ENCODE measurements around the gene U2AF1L4. TPM values are rescaled to one million over a fixed set of nuclear protein-coding genes. Genes with fewer than 3 reads are reported as not detected.

The U2AF1L4 gene
- total RNA-seq, 2 experiments from 2014 or later, result 16.1 to 35.2 TPM

- POLR2A ChIA-PET, result no interaction called here
- H3K4me2 ChIP-seq (ENCODE audit: low read length), result no peak overlapping the region
- no peaks in the 10 kb centered on the region for H3K9me2 ChIP-seq (ENCODE audit: insufficient read depth, low read length)
- H3K36me3 ChIP-seq (ENCODE audit: insufficient read depth, low read length), result peaks cover 29% of the 10 kb centered on the region
- H3K4me3 ChIP-seq (ENCODE audit: low read depth, low read length, poor library complexity, severe bottlenecking), result no peak overlapping the region
- CTCF ChIA-PET (ENCODE audit: unreplicated experiment), result no interaction called here
- no peaks in the 10 kb centered on the region for H3K9me3 ChIP-seq (ENCODE audit: low read length)
- no peak for TF ChIP-seq EZH2phosphoT487 (IDR thresholded peaks at IDR 0.05; ENCODE audit: borderline replicate concordance, low read depth, low read length)
- TF ChIP-seq CTCF (conservative IDR thresholded peaks at IDR 0.05; ENCODE audit: low read length), result no peak
- no peak overlapping the region for H3K27ac ChIP-seq (ENCODE audit: low read depth, low read length, poor library complexity, severe bottlenecking)
- no TSS peak for BruUV-seq (replicated peaks)
- H2AFZ ChIP-seq (ENCODE audit: low read length), result no peak overlapping the region
- H3K4me1 ChIP-seq (ENCODE audit: insufficient read depth, low read length, poor library complexity, severe bottlenecking), result no peaks in the 10 kb centered on the region
- DNase-seq (ENCODE audit: low spot score), result no peak
- H3K79me2 ChIP-seq (ENCODE audit: insufficient read depth, low read depth, low read length), result no peaks in the 10 kb centered on the region
- H4K20me1 ChIP-seq (ENCODE audit: insufficient read depth, low read length), result no peaks in the 10 kb centered on the region
- intact Hi-C loops (cut with micrococcal nuclease; ENCODE audit: unreplicated experiment), result no loop called here
Measured at GRCh38 chr19:35768082-35768421, 22.8 kb upstream of the U2AF1L4 start.

- Histone ChIP-seq H3K79me2 (ENCODE audit: insufficient read depth, low read depth, low read length) (no peaks in the 10 kb centered on the region), H3K9me3 (ENCODE audit: low read length) (no peaks in the 10 kb centered on the region), H4K20me1 (ENCODE audit: insufficient read depth, low read length) (no peaks in the 10 kb centered on the region), H3K9me2 (ENCODE audit: insufficient read depth, low read length) (no peaks in the 10 kb centered on the region), H3K4me2 (ENCODE audit: low read length) (no peak overlapping the region), H3K27ac (ENCODE audit: low read depth, low read length, poor library complexity, severe bottlenecking) (no peak overlapping the region), H3K4me1 (ENCODE audit: insufficient read depth, low read length, poor library complexity, severe bottlenecking) (no peaks in the 10 kb centered on the region), H3K4me3 (ENCODE audit: low read depth, low read length, poor library complexity, severe bottlenecking) (no peak overlapping the region), H2AFZ (ENCODE audit: low read length) (no peak overlapping the region), H3K36me3 (ENCODE audit: insufficient read depth, low read length) (peaks cover 30% of the 10 kb centered on the region)
- no peak for DNase-seq (ENCODE audit: low spot score)
- intact Hi-C loops (cut with micrococcal nuclease; ENCODE audit: unreplicated experiment), result no loop called here
- TF ChIP-seq CTCF (conservative IDR thresholded peaks at IDR 0.05; ENCODE audit: low read length), result no peak
- no peak for TF ChIP-seq EZH2phosphoT487 (IDR thresholded peaks at IDR 0.05; ENCODE audit: borderline replicate concordance, low read depth, low read length)
- POLR2A ChIA-PET, result no interaction called here
- no TSS peak for BruUV-seq (replicated peaks)
- CTCF ChIA-PET (ENCODE audit: unreplicated experiment), result no interaction called here
Measured at GRCh38 chr19:35767288-35768081, 22.3 kb upstream of the U2AF1L4 start.

- Histone ChIP-seq H3K4me2 (ENCODE audit: low read length) (no peak overlapping the region), H2AFZ (ENCODE audit: low read length) (no peak overlapping the region), H3K79me2 (ENCODE audit: insufficient read depth, low read depth, low read length) (no peaks in the 10 kb centered on the region), H3K9me2 (ENCODE audit: insufficient read depth, low read length) (no peaks in the 10 kb centered on the region), H3K36me3 (ENCODE audit: insufficient read depth, low read length) (peaks cover 37% of the 10 kb centered on the region), H3K4me3 (ENCODE audit: low read depth, low read length, poor library complexity, severe bottlenecking) (no peak overlapping the region), H3K4me1 (ENCODE audit: insufficient read depth, low read length, poor library complexity, severe bottlenecking) (no peaks in the 10 kb centered on the region), H3K27ac (ENCODE audit: low read depth, low read length, poor library complexity, severe bottlenecking) (no peak overlapping the region), H3K9me3 (ENCODE audit: low read length) (no peaks in the 10 kb centered on the region), H4K20me1 (ENCODE audit: insufficient read depth, low read length) (no peaks in the 10 kb centered on the region)
- ChIA-PET POLR2A (no interaction called here), CTCF (ENCODE audit: unreplicated experiment) (no interaction called here)
- no TSS peak for BruUV-seq (replicated peaks)
- DNase-seq (ENCODE audit: low spot score), result no peak
- intact Hi-C loops (cut with micrococcal nuclease; ENCODE audit: unreplicated experiment), result no loop called here
- no peak for TF ChIP-seq EZH2phosphoT487 (IDR thresholded peaks at IDR 0.05; ENCODE audit: borderline replicate concordance, low read depth, low read length)
- no peak for TF ChIP-seq CTCF (conservative IDR thresholded peaks at IDR 0.05; ENCODE audit: low read length)
Measured at GRCh38 chr19:35766571-35767104, 21.4 kb upstream of the U2AF1L4 start.

Measured in OCI-LY7 (cell line).